GM12878 (cell line): ENCODE measurements around the gene SHQ1. TPM values are rescaled to one million over a fixed set of nuclear protein-coding genes. Genes with fewer than 3 reads are reported as not detected.

Experiments used
- ATAC-seq: fragments of 200-7000 bp; cut with Tn5 transposase; 3 replicates; pipeline ENCODE4 v1.9.1; 2020; ENCODE audit warnings: mild to moderate bottlenecking, moderate library complexity
- BruUV-seq: library from RNA; stranded (reverse); fragments of 400-500 nt; replicated peaks from 2 replicates; lab custom pipeline; 2021; lab: Mats Ljungman, UMichigan
- CTCF ChIA-PET: fragments of 300-600 bp; sonication (Branson Sonifier 250); formaldehyde crosslinking; extraction: SDS; loops from one replicate; lab custom pipeline; 2021; ENCODE audit warnings: inconsistent platforms; lab: Yijun Ruan, JAX
- POLR2A ChIA-PET: fragments of 350-600 bp; formaldehyde crosslinking; extraction: SDS; loops from one replicate; lab custom pipeline; 2021; ENCODE audit warnings: inconsistent platforms; lab: Charles Lee
- RAD21 ChIA-PET: fragments of 300-600 bp; sonication (Branson Sonifier 250); formaldehyde crosslinking; loops from one replicate; lab custom pipeline; 2023; ENCODE audit warnings: antibody characterized with exemption; ENCODE audit not compliant: unreplicated experiment; lab: Charles Lee
- SMC1A ChIA-PET: fragments of 300-600 bp; sonication (Branson Sonifier 250); formaldehyde crosslinking; loops from one replicate; lab custom pipeline; 2023; ENCODE audit not compliant: unreplicated experiment, uncharacterized antibody; lab: Charles Lee
- DNase-seq: peaks from one replicate; pipeline ENCODE4 v3.0.0-alpha.2; 2011; ENCODE audit warnings: low read depth, low spot score
- FAIRE-seq: peaks from 3 replicates; lab custom pipeline; 2011; peaks lifted over from hg19 to GRCh38; lab: Jason Lieb, UNC
- H2AFZ ChIP-seq: 2 replicates; pipeline ENCODE4 v1.6.0; 2011; ENCODE audit warnings: low read depth, low read length, control low read depth; ENCODE audit not compliant: control insufficient read depth
- H3K27ac ChIP-seq: 2 replicates; pipeline ENCODE4 v1.5.1; 2011; ENCODE audit warnings: control low read depth; ENCODE audit not compliant: control insufficient read depth, insufficient read depth
- H3K27me3 ChIP-seq, 2 experiments: replicated peaks in 1 of 2; 2 replicates each; pipeline versions ENCODE4 v1.6.0 to v1.6.1; 2011; ENCODE audit warnings: low read length in 1 of 2; ENCODE audit not compliant: control insufficient read depth in 2 of 2, insufficient read depth in 2 of 2
- H3K36me3 ChIP-seq, 2 experiments: 2 replicates each; pipeline ENCODE4 v1.5.1; 2011; ENCODE audit warnings: low read length in 1 of 2; ENCODE audit not compliant: control insufficient read depth in 2 of 2, insufficient read depth in 2 of 2
- H3K4me1 ChIP-seq: 2 replicates; pipeline ENCODE4 v1.6.1; 2011; ENCODE audit warnings: mild to moderate bottlenecking, low read length, moderate library complexity, mixed read lengths; ENCODE audit not compliant: control insufficient read depth, insufficient read depth
- H3K4me2 ChIP-seq: 2 replicates; pipeline ENCODE4 v1.6.0; 2011; ENCODE audit warnings: control low read depth; ENCODE audit not compliant: control insufficient read depth, insufficient read depth
- H3K4me3 ChIP-seq: fragments of 200-600 bp; sonication (generic); 2 replicates; pipeline ENCODE4 v1.5.1; 2016
- H3K79me2 ChIP-seq: 2 replicates; pipeline ENCODE4 v1.6.0; 2011; ENCODE audit warnings: low read length; ENCODE audit not compliant: control insufficient read depth, insufficient read depth
- H3K9ac ChIP-seq: 2 replicates; pipeline ENCODE4 v1.8.0; 2011; ENCODE audit warnings: low read length, control low read depth, mixed read lengths; ENCODE audit not compliant: control insufficient read depth, insufficient read depth
- H3K9me3 ChIP-seq: replicated peaks from 3 replicates; pipeline ENCODE4 v1.5.1; 2011; ENCODE audit warnings: mild to moderate bottlenecking, low read length; ENCODE audit not compliant: control insufficient read depth, insufficient read depth
- H4K20me1 ChIP-seq: 2 replicates; pipeline ENCODE4 v1.6.0; 2011; ENCODE audit not compliant: control insufficient read depth, insufficient read depth
- EGR1 ChIP-seq, 2 experiments: IDR thresholded peaks; 1 replicate in 1 of 2; 2 replicates in 1 of 2; pipeline ENCODE4 v1.6.1; 2011 to 2012; ENCODE audit warnings: low read depth in 2 of 2, low read length in 2 of 2, borderline replicate concordance in 1 of 2, mild to moderate bottlenecking in 1 of 2, moderate library complexity in 1 of 2
- JUND ChIP-seq: IDR thresholded peaks from 2 replicates; pipeline ENCODE4 v1.6.1; 2012; ENCODE audit warnings: low read depth, mild to moderate bottlenecking, low read length, improper control_type of control experiment, moderate library complexity
- NFYA ChIP-seq: IDR thresholded peaks from 2 replicates; pipeline ENCODE4 v1.6.1; 2011; ENCODE audit warnings: low read depth, mild to moderate bottlenecking, low read length, improper control_type of control experiment, borderline replicate concordance
- RAD21 ChIP-seq: IDR thresholded peaks from 2 replicates; pipeline ENCODE4 v1.6.1; 2011; ENCODE audit warnings: mild to moderate bottlenecking, low read depth, low read length, moderate library complexity; ENCODE audit not compliant: insufficient read depth
- RB1 ChIP-seq: fragments of 450-650 bp; formaldehyde crosslinking; IDR thresholded peaks from 2 replicates; pipeline ENCODE4 v1.6.1; 2017; ENCODE audit warnings: mild to moderate bottlenecking, borderline replicate concordance
- SUZ12 ChIP-seq: fragments of 200-600 bp; sonication (generic); IDR thresholded peaks from one replicate; pipeline ENCODE4 v1.6.1; 2018; ENCODE audit warnings: antibody characterized with exemption, mild to moderate bottlenecking; ENCODE audit not compliant: unreplicated experiment
- ZBED1 ChIP-seq: IDR thresholded peaks from 2 replicates; pipeline ENCODE4 v1.6.1; 2016; ENCODE audit warnings: borderline replicate concordance
- WGBS: methylation state at CpG from one replicate; pipeline ENCODE4 v1.1.6; 2016; ENCODE audit warnings: low lambda C conversion rate; ENCODE audit not compliant: insufficient replicate concordance, insufficient coverage; ENCODE audit errors: missing lambda C conversion rate; 5-methylcytosine and 5-hydroxymethylcytosine counted together
- in situ Hi-C: fragments of 300-500 bp; cut with MboI; formaldehyde crosslinking; loops from 9 replicates; pipeline ENCODE4 v1.14.3; 2018; ENCODE audit warnings: mixed read lengths
- intact Hi-C: fragments of 100-400 bp; cut with micrococcal nuclease; formaldehyde crosslinking; loops from one replicate; pipeline ENCODE4 v1.14.2; 2022; ENCODE audit not compliant: unreplicated experiment
- polyA plus RNA-seq, 11 experiments: library from polyadenylated mRNA; depleted of rRNA in 4 of 11; unstranded in 6 of 11; stranded (reverse) in 5 of 11; fragments of >200 nt; fragmentation: Nextera tagmentation in 4 of 11; fragmentation: Illumina TruSeq in 1 of 11; extraction: Ambion mirVana in 4 of 11; extraction: Trizol in 1 of 11; gene quantifications; 1 replicate in 1 of 11; 2 replicates in 10 of 11; pipeline versions ENCODE4 v1.2.1 to v1.2.3, GENCODE V29; 2011 to 2016; ENCODE audit warnings: inconsistent platforms in 2 of 11, missing spikeins in 2 of 11, low read depth in 1 of 11
- total RNA-seq, 4 experiments: library from RNA; depleted of rRNA in 3 of 4; stranded (reverse); fragments of >200 nt in 3 of 4; fragmentation: Illumina TruSeq in 1 of 4; extraction: Trizol in 1 of 4; gene quantifications; 2 replicates each; pipeline versions ENCODE4 v1.2.1 to v1.2.3, GENCODE V29; 2013 to 2021
- TF ChIP-seq, protein P1 (sequence below): fragments of 450-650 bp; formaldehyde crosslinking; IDR thresholded peaks from 2 replicates; pipeline ENCODE4 v1.4.0; 2020; ENCODE audit warnings: mild to moderate bottlenecking, moderate library complexity
- TF ChIP-seq, protein P2 (sequence below): fragments of 450-650 bp; IDR thresholded peaks from 2 replicates; pipeline ENCODE4 v1.6.1; 2018; ENCODE audit warnings: mild to moderate bottlenecking, low read depth, moderate library complexity; ENCODE audit not compliant: partially characterized antibody

Gene SHQ1
- total and polyA plus RNA-seq, 10 of the 15 experiments (the other 5 are each of a cell fraction or from before 2014, with no cell fraction given): 12.6 to 51.7 (median 24.5) TPM

DNA sequence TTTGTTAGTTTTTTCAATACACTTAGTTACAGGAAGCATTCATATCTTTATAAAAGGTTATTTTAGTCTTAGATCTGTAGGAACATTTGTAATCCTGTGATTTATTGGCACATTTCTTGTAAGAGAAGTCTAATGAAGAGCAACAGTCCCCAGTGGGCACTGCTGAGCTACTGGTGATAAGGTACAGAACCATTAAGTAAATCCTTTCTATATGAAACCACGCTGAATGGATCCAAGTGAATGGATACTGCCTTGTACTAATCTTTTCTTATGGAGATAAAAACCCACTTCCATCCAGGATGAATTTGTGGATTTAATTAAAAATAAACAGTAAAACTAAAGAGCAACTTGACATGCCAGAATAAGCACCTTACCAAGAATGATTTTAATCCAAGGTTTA, 64.0 kb downstream of the SHQ1 start:
- intact Hi-C loops: no loop called here

DNA sequence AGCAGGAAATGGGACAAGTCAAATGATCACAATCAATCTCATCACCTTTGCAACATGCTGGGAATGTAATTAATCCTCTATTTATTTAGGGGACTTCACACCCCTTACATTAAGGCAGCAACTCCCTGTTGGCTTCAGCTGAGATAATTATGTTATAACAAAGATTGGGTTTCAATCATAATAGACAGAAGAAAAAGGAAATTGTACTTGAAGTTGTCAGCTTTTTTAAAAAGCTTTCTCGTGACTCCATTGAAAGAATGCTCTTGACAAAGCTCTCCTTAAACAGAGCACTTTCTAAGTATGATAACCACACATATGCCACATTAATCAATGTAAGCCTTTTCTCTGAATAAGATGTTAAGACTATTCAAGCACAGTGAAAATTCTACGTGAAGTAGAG, 65.7 kb downstream of the SHQ1 start:
- no TSS peak for BruUV-seq
- 100% methylated on average over 2 of the region's 2 CpGs for WGBS
- FAIRE-seq: no peak
- CTCF ChIA-PET: interaction anchor here (0.9 to 1.4 kb wide), 5 partner anchors 10 to 852 kb away, joined by 3 to 4 read pairs (median 3); no protein-coding TSS in a partner anchor
- Histone ChIP-seq H3K9ac (no peak overlapping the region), H2AFZ (no peak overlapping the region), H3K4me1 (no peaks in the 10 kb centered on the region), H3K4me3 (no peak overlapping the region), H4K20me1 (no peaks in the 10 kb centered on the region), H3K27ac (no peak overlapping the region), H3K79me2 (no peaks in the 10 kb centered on the region), H3K36me3 (peaks cover 2 to 15% of the 10 kb centered on the region in 2 experiments; a peak in 3 of 4 replicates), H3K9me3 (no peaks in the 10 kb centered on the region), H3K27me3 (no peaks in the 10 kb centered on the region), H3K4me2 (no peak overlapping the region)
- DNase-seq: no peak
- no peak for ATAC-seq
- RAD21 ChIA-PET: interaction anchor here (1.4 kb wide), 1 partner anchor 9 kb away, joined by 5 read pairs; no protein-coding TSS in a partner anchor
- POLR2A ChIA-PET: no interaction called here
- in situ Hi-C loops: no loop called here
- intact Hi-C loops: no loop called here
- SMC1A ChIA-PET: interaction anchor here (0.7 to 2.2 kb wide), 12 partner anchors 8 to 363 kb away, joined by 3 to 8 read pairs (median 4); no protein-coding TSS in a partner anchor
- no peak for TF ChIP-seq RB1
- no peak for TF ChIP-seq NFYA
- no peak for TF ChIP-seq ZBED1
- TF ChIP-seq, protein P1, sequence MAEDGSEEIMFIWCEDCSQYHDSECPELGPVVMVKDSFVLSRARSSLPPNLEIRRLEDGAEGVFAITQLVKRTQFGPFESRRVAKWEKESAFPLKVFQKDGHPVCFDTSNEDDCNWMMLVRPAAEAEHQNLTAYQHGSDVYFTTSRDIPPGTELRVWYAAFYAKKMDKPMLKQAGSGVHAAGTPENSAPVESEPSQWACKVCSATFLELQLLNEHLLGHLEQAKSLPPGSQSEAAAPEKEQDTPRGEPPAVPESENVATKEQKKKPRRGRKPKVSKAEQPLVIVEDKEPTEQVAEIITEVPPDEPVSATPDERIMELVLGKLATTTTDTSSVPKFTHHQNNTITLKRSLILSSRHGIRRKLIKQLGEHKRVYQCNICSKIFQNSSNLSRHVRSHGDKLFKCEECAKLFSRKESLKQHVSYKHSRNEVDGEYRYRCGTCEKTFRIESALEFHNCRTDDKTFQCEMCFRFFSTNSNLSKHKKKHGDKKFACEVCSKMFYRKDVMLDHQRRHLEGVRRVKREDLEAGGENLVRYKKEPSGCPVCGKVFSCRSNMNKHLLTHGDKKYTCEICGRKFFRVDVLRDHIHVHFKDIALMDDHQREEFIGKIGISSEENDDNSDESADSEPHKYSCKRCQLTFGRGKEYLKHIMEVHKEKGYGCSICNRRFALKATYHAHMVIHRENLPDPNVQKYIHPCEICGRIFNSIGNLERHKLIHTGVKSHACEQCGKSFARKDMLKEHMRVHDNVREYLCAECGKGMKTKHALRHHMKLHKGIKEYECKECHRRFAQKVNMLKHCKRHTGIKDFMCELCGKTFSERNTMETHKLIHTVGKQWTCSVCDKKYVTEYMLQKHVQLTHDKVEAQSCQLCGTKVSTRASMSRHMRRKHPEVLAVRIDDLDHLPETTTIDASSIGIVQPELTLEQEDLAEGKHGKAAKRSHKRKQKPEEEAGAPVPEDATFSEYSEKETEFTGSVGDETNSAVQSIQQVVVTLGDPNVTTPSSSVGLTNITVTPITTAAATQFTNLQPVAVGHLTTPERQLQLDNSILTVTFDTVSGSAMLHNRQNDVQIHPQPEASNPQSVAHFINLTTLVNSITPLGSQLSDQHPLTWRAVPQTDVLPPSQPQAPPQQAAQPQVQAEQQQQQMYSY (CRISPR knock-in tag): no peak
- no peak for TF ChIP-seq JUND
- no peak for TF ChIP-seq SUZ12
- TF ChIP-seq, protein P2, sequence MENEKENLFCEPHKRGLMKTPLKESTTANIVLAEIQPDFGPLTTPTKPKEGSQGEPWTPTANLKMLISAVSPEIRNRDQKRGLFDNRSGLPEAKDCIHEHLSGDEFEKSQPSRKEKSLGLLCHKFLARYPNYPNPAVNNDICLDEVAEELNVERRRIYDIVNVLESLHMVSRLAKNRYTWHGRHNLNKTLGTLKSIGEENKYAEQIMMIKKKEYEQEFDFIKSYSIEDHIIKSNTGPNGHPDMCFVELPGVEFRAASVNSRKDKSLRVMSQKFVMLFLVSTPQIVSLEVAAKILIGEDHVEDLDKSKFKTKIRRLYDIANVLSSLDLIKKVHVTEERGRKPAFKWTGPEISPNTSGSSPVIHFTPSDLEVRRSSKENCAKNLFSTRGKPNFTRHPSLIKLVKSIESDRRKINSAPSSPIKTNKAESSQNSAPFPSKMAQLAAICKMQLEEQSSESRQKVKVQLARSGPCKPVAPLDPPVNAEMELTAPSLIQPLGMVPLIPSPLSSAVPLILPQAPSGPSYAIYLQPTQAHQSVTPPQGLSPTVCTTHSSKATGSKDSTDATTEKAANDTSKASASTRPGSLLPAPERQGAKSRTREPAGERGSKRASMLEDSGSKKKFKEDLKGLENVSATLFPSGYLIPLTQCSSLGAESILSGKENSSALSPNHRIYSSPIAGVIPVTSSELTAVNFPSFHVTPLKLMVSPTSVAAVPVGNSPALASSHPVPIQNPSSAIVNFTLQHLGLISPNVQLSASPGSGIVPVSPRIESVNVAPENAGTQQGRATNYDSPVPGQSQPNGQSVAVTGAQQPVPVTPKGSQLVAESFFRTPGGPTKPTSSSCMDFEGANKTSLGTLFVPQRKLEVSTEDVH: no peak
- TF ChIP-seq EGR1 (IDR thresholded peaks at IDR 0.05; ENCODE audit: borderline replicate concordance in 1 of 2, low read depth in 2 of 2, low read length in 2 of 2): no peak

More for the DNA sequence above, 64.0 kb downstream of the SHQ1 start:
- Histone ChIP-seq H3K4me1 (no peaks in the 10 kb centered on the region), H3K9me3 (no peaks in the 10 kb centered on the region), H3K9ac (no peak overlapping the region), H2AFZ (no peak overlapping the region), H3K4me2 (no peak overlapping the region), H3K36me3 (peaks cover 2 to 15% of the 10 kb centered on the region in 2 experiments; a peak in 3 of 4 replicates), H3K79me2 (no peaks in the 10 kb centered on the region), H4K20me1 (no peaks in the 10 kb centered on the region), H3K27ac (no peak overlapping the region), H3K27me3 (no peaks in the 10 kb centered on the region), H3K4me3 (no peak overlapping the region)
- DNase-seq: no peak
- ChIA-PET RAD21 (no interaction called here), POLR2A (no interaction called here), CTCF (no interaction called here), SMC1A (interaction anchor here (1.0 to 1.4 kb wide), 2 partner anchors 10 to 15 kb away, joined by 3 read pairs; no protein-coding TSS in a partner anchor)
- in situ Hi-C loops: no loop called here
- ATAC-seq: no peak
- no peak for FAIRE-seq
- BruUV-seq: no TSS peak
- TF ChIP-seq RAD21: no peak
- 94% methylated on average over 1 of the region's 1 CpG for WGBS
